Activated naive CD8-positive, alpha-beta T cell treated with anti-CD3 and anti-CD28 coated beads, Interleukin-2, amount 50 U/mL, for 16 hours (primary cell): Measurements from ENCODE around the gene SLC4A2.

ENCODE experiments used
- DNase-seq: peaks from one replicate; pipeline ENCODE4 v3.0.0-alpha.2; 2020; ENCODE audit warnings: low read depth, low spot score

SLC4A2 gene

GRCh38 chr7:151094675-151095074 is 35.3 kb downstream of the SLC4A2 start:
- no peak for DNase-seq

GRCh38 chr7:151095123-151095797 is 35.9 kb downstream of the SLC4A2 start:
- no peak for DNase-seq

- DNase-seq, result no peak
These were observed 36.6 kb downstream of the SLC4A2 start for GRCh38 chr7:151095828-151096475.

- no peak for DNase-seq
These were observed 40.3 kb downstream of the SLC4A2 start for GRCh38 chr7:151099486-151100211.

GRCh38 chr7:151100921-151101320 is 41.5 kb downstream of the SLC4A2 start:
- DNase-seq, result no peak

- no peak for DNase-seq
These were observed 42.4 kb downstream of the SLC4A2 start for GRCh38 chr7:151101621-151102396.

GRCh38 chr7:151102991-151103390 is 43.6 kb downstream of the SLC4A2 start:
- DNase-seq, result no peak

GRCh38 chr7:151103973-151104372 is 44.6 kb downstream of the SLC4A2 start:
- no peak for DNase-seq

GRCh38 chr7:151104411-151105235 is 45.2 kb downstream of the SLC4A2 start:
- no peak for DNase-seq

- no peak for DNase-seq
These were observed 48.5 kb downstream of the SLC4A2 start for GRCh38 chr7:151107882-151108281.

- no peak for DNase-seq
These were observed 50.0 kb downstream of the SLC4A2 start for GRCh38 chr7:151109094-151110048.

- DNase-seq, result no peak
These were observed 51.0 kb downstream of the SLC4A2 start for GRCh38 chr7:151110236-151110940.

- DNase-seq, result peak; percentile 55
These were observed 51.7 kb downstream of the SLC4A2 start for GRCh38 chr7:151110941-151111645.

GRCh38 chr7:151113344-151114150 is 54.2 kb downstream of the SLC4A2 start:
- DNase-seq, result no peak

- no peak for DNase-seq
These were observed 55.0 kb downstream of the SLC4A2 start for GRCh38 chr7:151114151-151115090.

GRCh38 chr7:151115121-151115835 is 55.9 kb downstream of the SLC4A2 start:
- no peak for DNase-seq
